ENCODE measurements around the gene PALLD. TPM values are rescaled to one million over a fixed set of nuclear protein-coding genes. Genes with fewer than 3 reads are reported as not detected.

PALLD gene
- total RNA-seq, 2 donors from 2014 or later = 705 to 752 TPM

GRCh38 chr4:168863719-168864647, 367.1 kb downstream of the PALLD start:
- ATAC-seq (ENCODE audit: insufficient number of reproducible peaks, low FRiP score, low read depth) (no peak), DNase-seq (ENCODE audit: low spot score) (no peak)
- Histone ChIP-seq H3K27me3 (replicated peaks; ENCODE audit: insufficient read depth) (no peaks in the 10 kb centered on the region), H3K36me3 (peaks cover 5% of the 10 kb centered on the region), H3K9me3 (no peaks in the 10 kb centered on the region), H3K27ac (peak overlapping the region; percentile 23 to 94), H3K4me3 (no peak overlapping the region), H3K4me1 (ENCODE audit: control insufficient read depth in 1 of 2, low read depth in 2 of 2) (peaks cover 64 to 97% of the 10 kb centered on the region in 2 donors)
- no peak for TF ChIP-seq CTCF (IDR thresholded peaks at IDR 0.05)

GRCh38 chr4:168864821-168865541, 368.1 kb downstream of the PALLD start:
- no peak for ATAC-seq (ENCODE audit: insufficient number of reproducible peaks, low FRiP score, low read depth)
- DNase-seq (ENCODE audit: low spot score) = no peak
- H3K27me3 ChIP-seq (replicated peaks; ENCODE audit: insufficient read depth) = no peaks in the 10 kb centered on the region
- H3K9me3 ChIP-seq = no peaks in the 10 kb centered on the region
- H3K4me3 ChIP-seq = no peak overlapping the region
- peaks cover 66 to 99% of the 10 kb centered on the region in 2 donors for H3K4me1 ChIP-seq (ENCODE audit: control insufficient read depth in 1 of 2, low read depth in 2 of 2)
- no peak for TF ChIP-seq CTCF (IDR thresholded peaks at IDR 0.05)
- peak overlapping the region; percentile 23 to 94 for H3K27ac ChIP-seq
- H3K36me3 ChIP-seq = peaks cover 3% of the 10 kb centered on the region

- Histone ChIP-seq H3K4me1 (ENCODE audit: control insufficient read depth in 1 of 2, low read depth in 2 of 2) (peaks cover 64 to 99% of the 10 kb centered on the region in 2 donors), H3K27ac (peak overlapping the region; percentile 22 to 94), H3K4me3 (no peak overlapping the region), H3K36me3 (peaks cover 3% of the 10 kb centered on the region), H3K27me3 (replicated peaks; ENCODE audit: insufficient read depth) (no peaks in the 10 kb centered on the region), H3K9me3 (no peaks in the 10 kb centered on the region)
- ATAC-seq (ENCODE audit: insufficient number of reproducible peaks, low FRiP score, low read depth) (no peak), DNase-seq (ENCODE audit: low spot score) (no peak)
- no peak for TF ChIP-seq CTCF (IDR thresholded peaks at IDR 0.05)
Measured at GRCh38 chr4:168865854-168866253, 369.0 kb downstream of the PALLD start.

GRCh38 chr4:168866635-168867034, 369.8 kb downstream of the PALLD start:
- no peak for TF ChIP-seq CTCF (IDR thresholded peaks at IDR 0.05)
- H3K4me3 ChIP-seq = no peak overlapping the region
- ATAC-seq (ENCODE audit: insufficient number of reproducible peaks, low FRiP score, low read depth) (no peak), DNase-seq (ENCODE audit: low spot score) (no peak)
- peaks cover 3% of the 10 kb centered on the region for H3K36me3 ChIP-seq
- peaks cover 61 to 99% of the 10 kb centered on the region in 2 donors for H3K4me1 ChIP-seq (ENCODE audit: control insufficient read depth in 1 of 2, low read depth in 2 of 2)
- H3K27ac ChIP-seq = peak overlapping the region in 1 of 2 donors; percentile 94
- H3K27me3 ChIP-seq (replicated peaks; ENCODE audit: insufficient read depth) = no peaks in the 10 kb centered on the region
- H3K9me3 ChIP-seq = no peaks in the 10 kb centered on the region

- DNase-seq (ENCODE audit: low spot score) (no peak), ATAC-seq (ENCODE audit: insufficient number of reproducible peaks, low FRiP score, low read depth) (no peak)
- Histone ChIP-seq H3K4me3 (no peak overlapping the region), H3K9me3 (no peaks in the 10 kb centered on the region), H3K27me3 (replicated peaks; ENCODE audit: insufficient read depth) (no peaks in the 10 kb centered on the region), H3K36me3 (peaks cover 3% of the 10 kb centered on the region), H3K27ac (peak overlapping the region; percentile 61 to 94), H3K4me1 (ENCODE audit: control insufficient read depth in 1 of 2, low read depth in 2 of 2) (peaks cover 56 to 99% of the 10 kb centered on the region in 2 donors)
- no peak for TF ChIP-seq CTCF (IDR thresholded peaks at IDR 0.05)
Measured at GRCh38 chr4:168867128-168867527, 370.3 kb downstream of the PALLD start.
